ENCODE results near the gene RIC1. TPM values are rescaled to one million over a fixed set of nuclear protein-coding genes. Genes with fewer than 3 reads are reported as not detected.

Gene RIC1
- total RNA-seq, 1 donor from 2014 or later = 9.7 TPM

DNA sequence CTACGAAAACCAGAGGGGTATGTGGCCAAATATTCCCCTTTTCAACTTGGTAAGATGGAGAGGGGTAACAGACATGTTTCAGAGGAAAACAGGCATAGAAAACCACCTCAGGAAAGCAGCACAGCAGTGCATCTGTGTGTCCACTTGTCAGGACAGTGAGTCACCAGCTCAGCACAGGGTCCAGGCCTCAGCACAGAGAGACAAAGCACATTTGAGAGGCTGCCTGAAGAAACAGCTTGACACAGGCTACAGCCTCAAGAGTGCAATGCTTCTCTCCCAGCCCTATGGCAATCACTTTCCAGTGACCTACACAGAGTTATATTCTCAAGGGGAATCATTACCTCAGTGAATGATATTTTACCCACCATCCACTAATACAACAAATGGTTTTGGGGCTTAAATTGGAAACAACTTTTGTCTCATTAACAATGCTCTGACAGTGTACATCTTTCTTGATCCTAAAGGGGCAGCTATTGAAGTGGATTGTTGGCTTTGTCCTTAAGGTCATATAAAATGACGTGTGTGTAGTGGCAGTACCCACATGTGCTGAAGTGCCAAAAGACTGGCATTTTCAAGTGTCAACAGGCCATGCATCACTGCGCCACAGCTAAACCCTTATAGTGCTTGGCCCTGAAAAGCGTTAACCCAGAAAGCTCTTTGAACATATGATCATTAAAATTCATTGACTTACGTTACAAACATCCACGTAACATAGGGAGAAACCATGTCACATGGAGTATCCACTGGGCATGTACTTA, 157.6 kb downstream of the RIC1 start:
- H3K27ac Mint-ChIP-seq (ENCODE audit: unreplicated experiment) = no peak overlapping the region
- TF ChIP-seq, protein P1, sequence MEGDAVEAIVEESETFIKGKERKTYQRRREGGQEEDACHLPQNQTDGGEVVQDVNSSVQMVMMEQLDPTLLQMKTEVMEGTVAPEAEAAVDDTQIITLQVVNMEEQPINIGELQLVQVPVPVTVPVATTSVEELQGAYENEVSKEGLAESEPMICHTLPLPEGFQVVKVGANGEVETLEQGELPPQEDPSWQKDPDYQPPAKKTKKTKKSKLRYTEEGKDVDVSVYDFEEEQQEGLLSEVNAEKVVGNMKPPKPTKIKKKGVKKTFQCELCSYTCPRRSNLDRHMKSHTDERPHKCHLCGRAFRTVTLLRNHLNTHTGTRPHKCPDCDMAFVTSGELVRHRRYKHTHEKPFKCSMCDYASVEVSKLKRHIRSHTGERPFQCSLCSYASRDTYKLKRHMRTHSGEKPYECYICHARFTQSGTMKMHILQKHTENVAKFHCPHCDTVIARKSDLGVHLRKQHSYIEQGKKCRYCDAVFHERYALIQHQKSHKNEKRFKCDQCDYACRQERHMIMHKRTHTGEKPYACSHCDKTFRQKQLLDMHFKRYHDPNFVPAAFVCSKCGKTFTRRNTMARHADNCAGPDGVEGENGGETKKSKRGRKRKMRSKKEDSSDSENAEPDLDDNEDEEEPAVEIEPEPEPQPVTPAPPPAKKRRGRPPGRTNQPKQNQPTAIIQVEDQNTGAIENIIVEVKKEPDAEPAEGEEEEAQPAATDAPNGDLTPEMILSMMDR (IDR thresholded peaks at IDR 0.05; ENCODE audit: partially characterized antibody, unreplicated experiment) = no peak
- no peaks in the 10 kb centered on the region for H3K36me3 Mint-ChIP-seq (ENCODE audit: unreplicated experiment)
- no peaks in the 10 kb centered on the region for H3K27me3 Mint-ChIP-seq (ENCODE audit: unreplicated experiment)
- no peaks in the 10 kb centered on the region for H3K4me1 Mint-ChIP-seq (ENCODE audit: low read depth, unreplicated experiment)
- peaks cover 9% of the 10 kb centered on the region for H3K9me3 Mint-ChIP-seq (ENCODE audit: unreplicated experiment)
- no peak for DNase-seq
- no peak overlapping the region for H3K4me3 Mint-ChIP-seq (ENCODE audit: unreplicated experiment)

DNA sequence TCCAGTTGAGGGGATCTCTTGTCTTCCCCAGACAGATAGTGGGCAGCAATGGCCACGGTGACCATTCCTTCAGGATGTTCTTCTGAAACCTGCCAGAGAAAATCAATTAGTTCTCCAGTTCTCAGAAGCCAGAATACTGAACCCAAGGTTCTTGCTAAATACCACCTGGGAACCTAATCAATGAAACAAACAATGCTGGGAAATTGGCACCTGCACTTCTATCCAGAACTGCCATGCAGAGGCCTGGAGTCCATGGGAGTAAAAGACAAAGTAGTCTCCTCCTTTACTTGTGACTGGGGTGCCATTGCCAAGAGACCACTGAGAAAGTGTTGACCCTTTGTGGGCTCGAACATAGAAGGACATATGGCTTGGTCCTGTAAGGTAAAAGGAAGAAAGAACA, 158.3 kb downstream of the RIC1 start:
- Mint-ChIP-seq H3K4me1 (ENCODE audit: low read depth, unreplicated experiment) (no peaks in the 10 kb centered on the region), H3K27me3 (ENCODE audit: unreplicated experiment) (no peaks in the 10 kb centered on the region), H3K9me3 (ENCODE audit: unreplicated experiment) (peaks cover 9% of the 10 kb centered on the region), H3K4me3 (ENCODE audit: unreplicated experiment) (no peak overlapping the region), H3K36me3 (ENCODE audit: unreplicated experiment) (no peaks in the 10 kb centered on the region), H3K27ac (ENCODE audit: unreplicated experiment) (no peak overlapping the region)
- TF ChIP-seq, protein P1 (IDR thresholded peaks at IDR 0.05; ENCODE audit: partially characterized antibody, unreplicated experiment) = no peak
- no peak for DNase-seq

DNA sequence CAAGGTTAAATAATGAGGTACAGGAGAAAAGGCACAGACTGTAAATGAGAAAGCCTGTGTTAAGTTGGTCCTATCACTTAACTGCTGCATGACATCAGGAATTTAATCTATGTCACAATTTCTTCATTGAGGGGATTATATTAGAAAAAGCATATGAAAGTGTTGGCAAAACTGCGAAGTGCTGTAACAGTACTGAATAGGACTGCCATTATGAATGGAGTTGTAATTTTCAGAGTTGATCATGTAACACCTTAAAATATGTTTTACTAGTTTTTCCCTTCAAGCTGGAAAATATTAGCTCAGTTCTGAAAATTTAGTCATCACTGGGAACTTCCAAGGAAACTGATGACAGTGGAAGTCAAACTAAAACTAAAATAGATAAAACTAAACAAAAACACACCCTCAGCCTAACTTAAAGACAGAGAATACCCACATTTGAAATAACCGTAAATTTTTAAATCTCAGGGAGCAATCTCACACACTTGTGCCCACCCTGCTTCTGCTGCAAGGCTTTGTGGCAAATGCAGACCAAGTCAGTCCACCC, 158.9 kb downstream of the RIC1 start:
- TF ChIP-seq, protein P1 (IDR thresholded peaks at IDR 0.05; ENCODE audit: partially characterized antibody, unreplicated experiment) = no peak
- Mint-ChIP-seq H3K4me1 (ENCODE audit: low read depth, unreplicated experiment) (no peaks in the 10 kb centered on the region), H3K27me3 (ENCODE audit: unreplicated experiment) (no peaks in the 10 kb centered on the region), H3K36me3 (ENCODE audit: unreplicated experiment) (no peaks in the 10 kb centered on the region), H3K27ac (ENCODE audit: unreplicated experiment) (no peak overlapping the region), H3K9me3 (ENCODE audit: unreplicated experiment) (peaks cover 8% of the 10 kb centered on the region), H3K4me3 (ENCODE audit: unreplicated experiment) (no peak overlapping the region)
- no peak for DNase-seq

DNA sequence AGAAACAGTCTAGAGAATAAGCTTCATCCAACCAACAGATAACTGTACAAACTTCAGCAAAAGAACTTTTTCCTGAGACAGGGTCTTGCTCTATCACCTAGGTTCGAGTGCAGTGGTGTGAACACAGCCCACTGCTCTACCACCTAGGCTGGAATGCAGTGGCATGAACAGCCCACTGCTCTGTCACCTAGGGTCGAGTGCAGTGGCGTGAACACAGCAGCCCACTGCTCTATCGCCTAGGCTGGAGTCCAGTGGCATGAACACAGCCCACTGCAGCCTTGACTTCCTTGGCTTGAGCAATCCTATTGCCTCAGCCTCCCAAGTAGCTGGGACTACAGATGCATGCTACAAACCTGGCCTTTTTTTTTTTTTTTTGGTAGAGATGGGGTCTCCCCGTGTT, 160.6 kb downstream of the RIC1 start:
- DNase-seq = no peak
- peaks cover 3% of the 10 kb centered on the region for H3K9me3 Mint-ChIP-seq (ENCODE audit: unreplicated experiment)
- TF ChIP-seq, protein P1 (IDR thresholded peaks at IDR 0.05; ENCODE audit: partially characterized antibody, unreplicated experiment) = no peak
- H3K4me1 Mint-ChIP-seq (ENCODE audit: low read depth, unreplicated experiment) = no peaks in the 10 kb centered on the region
- no peak overlapping the region for H3K27ac Mint-ChIP-seq (ENCODE audit: unreplicated experiment)
- H3K36me3 Mint-ChIP-seq (ENCODE audit: unreplicated experiment) = no peaks in the 10 kb centered on the region
- no peaks in the 10 kb centered on the region for H3K27me3 Mint-ChIP-seq (ENCODE audit: unreplicated experiment)
- no peak overlapping the region for H3K4me3 Mint-ChIP-seq (ENCODE audit: unreplicated experiment)

DNA sequence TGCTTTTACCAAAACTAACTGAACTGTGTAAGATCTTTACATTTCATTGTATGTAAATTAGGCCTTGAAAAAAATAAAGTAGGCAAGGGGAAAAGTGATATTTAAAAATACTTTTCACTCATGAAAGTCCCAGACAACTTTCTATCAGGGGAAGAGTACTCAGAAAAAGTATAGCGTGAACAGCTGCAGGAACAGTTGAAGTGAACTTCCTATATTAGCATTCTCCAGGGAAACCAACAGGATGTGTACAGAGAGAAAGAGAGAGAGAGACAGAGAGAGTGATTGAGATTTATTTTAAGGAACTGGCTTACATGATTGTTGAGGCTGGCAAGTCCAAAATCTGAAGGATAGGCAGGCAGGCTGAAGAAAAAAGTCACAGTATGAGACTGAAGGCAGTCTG, 162.0 kb downstream of the RIC1 start:
- Mint-ChIP-seq H3K36me3 (ENCODE audit: unreplicated experiment) (no peaks in the 10 kb centered on the region), H3K4me3 (ENCODE audit: unreplicated experiment) (no peak overlapping the region), H3K27me3 (ENCODE audit: unreplicated experiment) (no peaks in the 10 kb centered on the region), H3K4me1 (ENCODE audit: low read depth, unreplicated experiment) (no peaks in the 10 kb centered on the region), H3K9me3 (ENCODE audit: unreplicated experiment) (peaks cover 1% of the 10 kb centered on the region), H3K27ac (ENCODE audit: unreplicated experiment) (no peak overlapping the region)
- DNase-seq = no peak
- TF ChIP-seq, protein P1 (IDR thresholded peaks at IDR 0.05; ENCODE audit: partially characterized antibody, unreplicated experiment) = no peak
